H1 (cell line): ENCODE results near the gene TIMM9. TPM values are rescaled to one million over a fixed set of nuclear protein-coding genes. Genes with fewer than 3 reads are reported as not detected.

Experiments
- ASH2L ChIP-seq: fragments of 200-600, 300-600 bp; sonication (generic); IDR thresholded peaks from one replicate; pipeline ENCODE4 v1.7.1; 2017; ENCODE audit warnings: low read length
- CREB1 ChIP-seq: IDR thresholded peaks from 2 replicates; pipeline ENCODE4 v1.6.1; 2012; ENCODE audit warnings: inconsistent platforms
- CTBP2 ChIP-seq: IDR thresholded peaks from 2 replicates; pipeline ENCODE4 v1.7.0; 2011; ENCODE audit warnings: borderline replicate concordance, mild to moderate bottlenecking, moderate library complexity, mixed read lengths, low read length; ENCODE audit not compliant: insufficient read depth, insufficient read length
- EGR1 ChIP-seq: IDR thresholded peaks from 2 replicates; pipeline ENCODE4 v1.6.1; 2011; ENCODE audit warnings: low read depth, low read length, borderline replicate concordance
- KDM4A ChIP-seq: IDR thresholded peaks from one replicate; pipeline ENCODE4 v1.7.1; 2012; ENCODE audit warnings: low read depth, mild to moderate bottlenecking, moderate library complexity, low read length, inconsistent platforms; ENCODE audit not compliant: severe bottlenecking
- PHF8 ChIP-seq: fragments of 200-600 bp; sonication (generic); conservative IDR thresholded peaks from 2 replicates; pipeline ENCODE4 v1.7.1; 2012; ENCODE audit warnings: low read depth, mild to moderate bottlenecking, inconsistent platforms, low read length, moderate library complexity
- POLR2A ChIP-seq, 2 experiments: IDR thresholded peaks; 1 replicate in 1 of 2; 2 replicates in 1 of 2; pipeline ENCODE4 v1.6.1; 2011; ENCODE audit warnings: low read depth in 2 of 2, low read length in 2 of 2, mild to moderate bottlenecking in 2 of 2; ENCODE audit errors: control extremely low read depth in 1 of 2
- RBBP5 ChIP-seq: IDR thresholded peaks from 2 replicates; pipeline ENCODE4 v1.7.1; 2012; ENCODE audit warnings: low read depth, mild to moderate bottlenecking, inconsistent platforms, low read length, moderate library complexity, borderline replicate concordance
- RNF2 ChIP-seq: fragments of 200-900, 300-1000 bp; sonication (generic); IDR thresholded peaks from 2 replicates; pipeline ENCODE4 v1.7.1; 2016; ENCODE audit warnings: borderline replicate concordance, low read depth, mild to moderate bottlenecking, antibody characterized with exemption, low read length; ENCODE audit not compliant: poor library complexity, severe bottlenecking; ENCODE audit errors: missing control alignments
- RXRA ChIP-seq: IDR thresholded peaks from 2 replicates; pipeline ENCODE4 v1.6.1; 2011; ENCODE audit warnings: low read depth, mild to moderate bottlenecking, low read length, moderate library complexity; ENCODE audit not compliant: insufficient read depth
- SAP30 ChIP-seq: fragments of 300-600 bp; sonication (generic); IDR thresholded peaks from 2 replicates; pipeline ENCODE4 v1.7.1; 2012; ENCODE audit warnings: low read length, moderate library complexity, mild to moderate bottlenecking, inconsistent platforms; ENCODE audit not compliant: insufficient read depth, insufficient replicate concordance
- SIN3A ChIP-seq, 2 experiments: IDR thresholded peaks in 1 of 2; conservative IDR thresholded peaks in 1 of 2; 2 replicates each; pipeline ENCODE4 v1.6.1; 2011 to 2012; ENCODE audit warnings: low read length in 2 of 2, improper control_type of control experiment in 1 of 2, low read depth in 1 of 2, mild to moderate bottlenecking in 1 of 2
- SP1 ChIP-seq: IDR thresholded peaks from 2 replicates; pipeline ENCODE4 v1.6.1; 2011; ENCODE audit warnings: low read depth, low read length
- SP4 ChIP-seq: IDR thresholded peaks from 2 replicates; pipeline ENCODE4 v1.6.1; 2012; ENCODE audit warnings: low read length, inconsistent platforms
- TAF1 ChIP-seq: IDR thresholded peaks from 2 replicates; pipeline ENCODE4 v1.6.1; 2011; ENCODE audit warnings: mild to moderate bottlenecking, low read depth, low read length
- TBP ChIP-seq: IDR thresholded peaks from 2 replicates; pipeline ENCODE4 v1.6.1; 2011; ENCODE audit warnings: low read depth, low read length, improper control_type of control experiment
- polyA plus RNA-seq, 7 experiments: library from polyadenylated mRNA; depleted of rRNA in 3 of 7; stranded (reverse) in 5 of 7; unstranded in 2 of 7; fragments of >200 nt in 5 of 7; fragments of 200-250 nt in 2 of 7; gene quantifications; 1 replicate in 5 of 7; 2 replicates in 1 of 7; 4 replicates in 1 of 7; pipeline versions ENCODE4 v1.2.1 to v1.2.3, GENCODE V29; 2011 to 2013; ENCODE audit warnings: missing spikeins in 2 of 7, mixed read lengths in 2 of 7
- total RNA-seq: library from RNA; stranded (reverse); fragmentation: NEBNext Ultra II Directional; extraction: Animal tissue kit (Norgen Biotek cat#: 25700); gene quantifications from 2 replicates; pipeline ENCODE4 v1.2.1, GENCODE V29; 2021
- TF ChIP-seq, protein P1 (sequence below): IDR thresholded peaks from 2 replicates; pipeline ENCODE4 v1.6.1; 2012; ENCODE audit warnings: inconsistent platforms

Gene TIMM9
- total and polyA plus RNA-seq, 2 of the 8 experiments (the other 6 are each of a cell fraction or from before 2014, with no cell fraction given), result 24.0 to 52.2 TPM

DNA sequence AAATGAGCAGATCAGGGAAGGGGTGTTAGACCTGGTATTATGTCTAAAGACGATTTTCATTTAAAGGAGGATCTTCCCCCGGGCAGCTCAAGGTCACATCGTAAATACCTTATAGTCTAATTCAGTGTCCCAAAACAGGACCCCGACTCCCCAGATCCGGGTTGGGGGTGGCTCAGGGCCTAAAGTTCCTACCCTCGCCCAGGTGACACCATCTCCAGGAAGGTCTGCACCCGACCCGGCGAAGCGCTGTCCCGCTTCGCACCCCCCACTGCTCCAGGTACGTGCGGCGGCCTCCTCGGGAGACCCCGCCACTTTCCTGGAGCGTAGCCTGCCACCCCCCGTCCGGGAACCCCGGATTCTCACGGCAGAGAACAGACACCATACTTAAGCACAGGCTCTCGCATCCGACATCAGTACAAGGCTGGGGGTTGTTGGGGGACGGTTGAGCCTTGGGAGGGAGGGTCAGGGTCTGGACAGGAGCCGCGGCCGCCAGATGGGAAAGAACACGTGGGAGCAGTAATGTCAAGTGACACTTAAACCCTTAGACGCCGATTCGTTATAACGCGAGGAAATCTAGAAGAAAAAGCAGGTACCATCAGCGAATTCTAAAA, 556 bp downstream of the TIMM9 start (continued):
- peak; percentile 43; the same call in 1 of the 2 replicates for TF ChIP-seq CREB1
- TF ChIP-seq SP4, result no peak
- TF ChIP-seq SIN3A (conservative IDR thresholded peaks at IDR 0.05 in 1 of 2, IDR thresholded peaks at IDR 0.05 in 1 of 2; ENCODE audit: low read depth in 1 of 2, low read length in 2 of 2), result peak; percentile 85 to 91
- TF ChIP-seq TAF1, result peak; percentile 63; the same call in 1 of the 2 replicates
- TF ChIP-seq TBP, result peak; percentile 58; the same call in 1 of the 2 replicates
- TF ChIP-seq KDM4A, result peak; percentile 55
- no peak for TF ChIP-seq SP1
- TF ChIP-seq CTBP2, result peak; percentile 10
- peak; percentile 74 for TF ChIP-seq ASH2L
- 0 out of 3 replicates have a peak, but pooled peaks of 1 of the 2 experiments have one; percentile 14 for TF ChIP-seq POLR2A (IDR thresholded peaks at IDR 0.05; ENCODE audit: control extremely low read depth in 1 of 2, low read depth in 2 of 2, low read length in 2 of 2)
- peak; percentile 74 for TF ChIP-seq PHF8
- no peak for TF ChIP-seq EGR1
- TF ChIP-seq, protein P1, sequence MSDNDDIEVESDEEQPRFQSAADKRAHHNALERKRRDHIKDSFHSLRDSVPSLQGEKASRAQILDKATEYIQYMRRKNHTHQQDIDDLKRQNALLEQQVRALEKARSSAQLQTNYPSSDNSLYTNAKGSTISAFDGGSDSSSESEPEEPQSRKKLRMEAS, result peak; percentile 97
- no peak for TF ChIP-seq RNF2
- TF ChIP-seq RBBP5, result peak; percentile 14; the same call in 1 of the 2 replicates
- TF ChIP-seq SAP30, result peak; percentile 97
- no peak for TF ChIP-seq RXRA
